Measurements from ENCODE around the gene THUMPD3. TPM values are rescaled to one million over a fixed set of nuclear protein-coding genes. Genes with fewer than 3 reads are reported as not detected.
A peak's percentile ranks its signal among the peaks of the same experiment; 100 is the strongest.

THUMPD3 gene
- total and polyA plus RNA-seq, 2 of the 13 experiments (the other 11 are each of a cell fraction or from before 2014, with no cell fraction given), result 31.2 to 44.1 TPM

GRCh38 chr3:9362731-9363530 lies at the start of gene THUMPD3 (continued):
- peak; percentile 60 for TF ChIP-seq ARID5B (CRISPR knock-in tag; IDR thresholded peaks at IDR 0.05)
- no peak for TF ChIP-seq ZNF207 (IDR thresholded peaks at IDR 0.05; ENCODE audit: borderline replicate concordance)
- 0 out of 2 replicates have a peak, but pooled peaks have one; percentile 33 for TF ChIP-seq FLYWCH1 (CRISPR knock-in tag; IDR thresholded peaks at IDR 0.05)
- TF ChIP-seq ZUFSP (CRISPR knock-in tag; IDR thresholded peaks at IDR 0.05; ENCODE audit: borderline replicate concordance), result no peak
- peak; percentile 89 for TF ChIP-seq ZNF441 (CRISPR knock-in tag; IDR thresholded peaks at IDR 0.05; ENCODE audit: borderline replicate concordance)
- TF ChIP-seq RAD51 (IDR thresholded peaks at IDR 0.05; ENCODE audit: borderline replicate concordance), result no peak
- peak; percentile 93; the same call in 1 of the 2 replicates for TF ChIP-seq TOE1 (CRISPR knock-in tag; IDR thresholded peaks at IDR 0.05)
- no peak for TF ChIP-seq TRIM24 (CRISPR knock-in tag; IDR thresholded peaks at IDR 0.05)
- TF ChIP-seq ZNF713 (CRISPR knock-in tag; IDR thresholded peaks at IDR 0.05), result peak; percentile 96; the same call in 1 of the 2 replicates
- TF ChIP-seq ZNF350 (CRISPR knock-in tag; IDR thresholded peaks at IDR 0.05; ENCODE audit: borderline replicate concordance, low read depth), result peak; percentile 96
- TF ChIP-seq, protein P1, sequence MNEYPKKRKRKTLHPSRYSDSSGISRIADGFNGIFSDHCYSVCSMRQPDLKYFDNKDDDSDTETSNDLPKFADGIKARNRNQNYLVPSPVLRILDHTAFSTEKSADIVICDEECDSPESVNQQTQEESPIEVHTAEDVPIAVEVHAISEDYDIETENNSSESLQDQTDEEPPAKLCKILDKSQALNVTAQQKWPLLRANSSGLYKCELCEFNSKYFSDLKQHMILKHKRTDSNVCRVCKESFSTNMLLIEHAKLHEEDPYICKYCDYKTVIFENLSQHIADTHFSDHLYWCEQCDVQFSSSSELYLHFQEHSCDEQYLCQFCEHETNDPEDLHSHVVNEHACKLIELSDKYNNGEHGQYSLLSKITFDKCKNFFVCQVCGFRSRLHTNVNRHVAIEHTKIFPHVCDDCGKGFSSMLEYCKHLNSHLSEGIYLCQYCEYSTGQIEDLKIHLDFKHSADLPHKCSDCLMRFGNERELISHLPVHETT (CRISPR knock-in tag; conservative IDR thresholded peaks at IDR 0.05), result peak; percentile 46; the same call in 1 of the 2 replicates
- TF ChIP-seq, protein P2, sequence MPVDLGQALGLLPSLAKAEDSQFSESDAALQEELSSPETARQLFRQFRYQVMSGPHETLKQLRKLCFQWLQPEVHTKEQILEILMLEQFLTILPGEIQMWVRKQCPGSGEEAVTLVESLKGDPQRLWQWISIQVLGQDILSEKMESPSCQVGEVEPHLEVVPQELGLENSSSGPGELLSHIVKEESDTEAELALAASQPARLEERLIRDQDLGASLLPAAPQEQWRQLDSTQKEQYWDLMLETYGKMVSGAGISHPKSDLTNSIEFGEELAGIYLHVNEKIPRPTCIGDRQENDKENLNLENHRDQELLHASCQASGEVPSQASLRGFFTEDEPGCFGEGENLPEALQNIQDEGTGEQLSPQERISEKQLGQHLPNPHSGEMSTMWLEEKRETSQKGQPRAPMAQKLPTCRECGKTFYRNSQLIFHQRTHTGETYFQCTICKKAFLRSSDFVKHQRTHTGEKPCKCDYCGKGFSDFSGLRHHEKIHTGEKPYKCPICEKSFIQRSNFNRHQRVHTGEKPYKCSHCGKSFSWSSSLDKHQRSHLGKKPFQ (CRISPR knock-in tag; IDR thresholded peaks at IDR 0.05; ENCODE audit: insufficient replicate concordance), result peak; percentile 33
- peak; percentile 92 for TF ChIP-seq ASH2L (IDR thresholded peaks at IDR 0.05; ENCODE audit: insufficient read length, low read depth, low read length)
- TF ChIP-seq ZKSCAN5 (CRISPR knock-in tag; IDR thresholded peaks at IDR 0.05), result no peak
- TF ChIP-seq NCOA1 (CRISPR knock-in tag; IDR thresholded peaks at IDR 0.05), result no peak
- TF ChIP-seq ZNF580 (CRISPR knock-in tag; IDR thresholded peaks at IDR 0.05; ENCODE audit: borderline replicate concordance, low read depth), result peak; percentile 95; the same call in 1 of the 2 replicates
- no peak for TF ChIP-seq ZNF777 (CRISPR knock-in tag; IDR thresholded peaks at IDR 0.05)
- TF ChIP-seq, protein P3, sequence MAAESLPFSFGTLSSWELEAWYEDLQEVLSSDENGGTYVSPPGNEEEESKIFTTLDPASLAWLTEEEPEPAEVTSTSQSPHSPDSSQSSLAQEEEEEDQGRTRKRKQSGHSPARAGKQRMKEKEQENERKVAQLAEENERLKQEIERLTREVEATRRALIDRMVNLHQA (CRISPR knock-in tag; IDR thresholded peaks at IDR 0.05), result no peak
- peak; percentile 82; the same call in 1 of the 2 replicates for TF ChIP-seq ZC3H13 (CRISPR knock-in tag; IDR thresholded peaks at IDR 0.05)
- TF ChIP-seq WIZ (CRISPR knock-in tag; IDR thresholded peaks at IDR 0.05), result peak; percentile 75

Measured in HepG2 (cell line).